ENCODE data around the gene AFAP1. TPM values are rescaled to one million over a fixed set of nuclear protein-coding genes. Genes with fewer than 3 reads are reported as not detected.

AFAP1 gene
- total and polyA plus RNA-seq, 2 donors (not counting 3 experiments of a cell fraction or from before 2014, with no cell fraction given) = 32.3 to 103 TPM

GRCh38 chr4:7778510-7779431 lies 160.9 kb downstream of the AFAP1 start:
- H2AFZ ChIP-seq (ENCODE audit: low read depth, low read length) = no peak overlapping the region
- FAIRE-seq (no peak), DNase-seq (ENCODE audit: low read depth, low spot score) (no peak)
- H3K27ac ChIP-seq (ENCODE audit: insufficient read depth, low read depth, low read length) = no peak overlapping the region
- intact Hi-C loops (cut with micrococcal nuclease) (no loop called here), dilution Hi-C loops (cut with MboI; ENCODE audit: extremely low pct_ligation_motif_present, low sequenced_read_pairs) (no loop called here)
- no peaks in the 10 kb centered on the region for H4K20me1 ChIP-seq (replicated peaks; ENCODE audit: control insufficient read depth, extremely low read depth, insufficient read depth, low read length)
- H3K9me1 ChIP-seq (replicated peaks; ENCODE audit: control insufficient read depth, extremely low read depth, insufficient read depth, low read length) = no peaks in the 10 kb centered on the region
- no TSS peak for BruUV-seq (replicated peaks)
- ChIA-PET CTCF (interaction anchor here (1.5 to 1.9 kb wide), 3 partner anchors 11 to 26 kb away, joined by 4 to 8 read pairs (median 4); no protein-coding TSS in a partner anchor), POLR2A (no interaction called here)
- no peaks in the 10 kb centered on the region for H3K9me3 ChIP-seq (replicated peaks; ENCODE audit: control insufficient read depth, insufficient read depth, low read length)
- H3K9ac ChIP-seq (replicated peaks; ENCODE audit: extremely low read depth, insufficient read depth, low read length) = no peak overlapping the region
- H3K4me1 ChIP-seq (ENCODE audit: control insufficient read depth, extremely low read depth, insufficient read depth, low read length) = peaks cover 36% of the 10 kb centered on the region
- no peak overlapping the region for H3K4me2 ChIP-seq (ENCODE audit: insufficient read depth, low read length)
- peaks cover 28 to 50% of the 10 kb centered on the region in 2 experiments for H3K36me3 ChIP-seq (ENCODE audit: control insufficient read depth in 2 of 2, extremely low read depth in 1 of 2, insufficient read depth in 2 of 2, low read length in 2 of 2)
- no peaks in the 10 kb centered on the region for H3K27me3 ChIP-seq (ENCODE audit: control insufficient read depth in 2 of 2, insufficient read depth in 2 of 2, low read length in 2 of 2)
- TF ChIP-seq, protein P1, sequence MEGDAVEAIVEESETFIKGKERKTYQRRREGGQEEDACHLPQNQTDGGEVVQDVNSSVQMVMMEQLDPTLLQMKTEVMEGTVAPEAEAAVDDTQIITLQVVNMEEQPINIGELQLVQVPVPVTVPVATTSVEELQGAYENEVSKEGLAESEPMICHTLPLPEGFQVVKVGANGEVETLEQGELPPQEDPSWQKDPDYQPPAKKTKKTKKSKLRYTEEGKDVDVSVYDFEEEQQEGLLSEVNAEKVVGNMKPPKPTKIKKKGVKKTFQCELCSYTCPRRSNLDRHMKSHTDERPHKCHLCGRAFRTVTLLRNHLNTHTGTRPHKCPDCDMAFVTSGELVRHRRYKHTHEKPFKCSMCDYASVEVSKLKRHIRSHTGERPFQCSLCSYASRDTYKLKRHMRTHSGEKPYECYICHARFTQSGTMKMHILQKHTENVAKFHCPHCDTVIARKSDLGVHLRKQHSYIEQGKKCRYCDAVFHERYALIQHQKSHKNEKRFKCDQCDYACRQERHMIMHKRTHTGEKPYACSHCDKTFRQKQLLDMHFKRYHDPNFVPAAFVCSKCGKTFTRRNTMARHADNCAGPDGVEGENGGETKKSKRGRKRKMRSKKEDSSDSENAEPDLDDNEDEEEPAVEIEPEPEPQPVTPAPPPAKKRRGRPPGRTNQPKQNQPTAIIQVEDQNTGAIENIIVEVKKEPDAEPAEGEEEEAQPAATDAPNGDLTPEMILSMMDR (IDR thresholded peaks at IDR 0.05; ENCODE audit: extremely low read depth in 1 of 2, insufficient read depth in 1 of 2, low read depth in 1 of 2, low read length in 2 of 2) = no peak
- TF ChIP-seq FOS (IDR thresholded peaks at IDR 0.05; ENCODE audit: borderline replicate concordance, insufficient read depth, low read length) (no peak), POLR2AphosphoS5 (IDR thresholded peaks at IDR 0.05; ENCODE audit: insufficient read depth, low read depth, low read length) (no peak), MAX (IDR thresholded peaks at IDR 0.05; ENCODE audit: insufficient read depth, insufficient read length) (no peak), GATA2 (IDR thresholded peaks at IDR 0.05; ENCODE audit: insufficient read depth, insufficient read length, low read depth, low read length) (no peak), MYC (IDR thresholded peaks at IDR 0.05; ENCODE audit: low read depth, low read length) (no peak), JUN (IDR thresholded peaks at IDR 0.05; ENCODE audit: borderline replicate concordance, insufficient read depth, insufficient read length, low read depth) (no peak), POLR2A (IDR thresholded peaks at IDR 0.05; ENCODE audit: low read depth, low read length) (no peak), EZH2 (IDR thresholded peaks at IDR 0.05; ENCODE audit: borderline replicate concordance, low read depth, low read length, severe bottlenecking) (no peak)
- H3K4me3 ChIP-seq (replicated peaks in 1 of 3; ENCODE audit: insufficient read depth in 1 of 3, low read depth in 1 of 3, low read length in 3 of 3) = no peak overlapping the region
- H3K79me2 ChIP-seq (ENCODE audit: control insufficient read depth, insufficient read depth, low read length) = peaks cover 58% of the 10 kb centered on the region
